Left hindlimb (tissue), 1 donor: ENCODE measurements around the gene MICU1.
"Not testable (repeated sequence)": the region's sequence is repeated elsewhere in the genome, so short reads cannot be mapped to it uniquely, and the experiment has no call there.

Source experiments
- DNase-seq: peaks from one replicate; pipeline ENCODE4 v3.0.0-alpha.2; 2018

The MICU1 gene

GRCh38 chr10:72499701-72500100 lies 126.2 kb downstream of the MICU1 start:
- no peak for DNase-seq

- no peak for DNase-seq
Measured at GRCh38 chr10:72490951-72491350, 134.9 kb downstream of the MICU1 start.

DNA sequence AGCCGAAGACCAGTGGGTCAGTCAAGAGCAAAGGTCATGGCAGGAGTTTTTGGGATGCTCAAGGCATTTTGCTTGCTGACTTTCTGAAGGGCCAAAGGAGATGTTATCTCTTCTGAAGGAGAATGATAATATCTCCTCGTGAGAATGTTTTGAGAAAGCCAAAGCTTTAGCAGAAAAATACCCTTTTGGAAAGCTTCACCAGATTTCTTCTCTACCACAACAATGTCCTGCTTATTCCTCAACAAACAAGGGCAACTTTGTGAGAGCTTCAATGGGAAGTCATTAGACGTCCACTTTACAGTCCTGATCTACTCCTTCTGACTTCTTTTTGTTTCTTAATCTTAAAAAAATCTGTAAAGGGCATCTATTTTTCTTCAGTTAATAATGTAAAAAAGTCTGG lies 138.4 kb downstream of the MICU1 start:
- DNase-seq, result no peak

- DNase-seq, result no peak
Measured at GRCh38 chr10:72487116-72487515, 138.8 kb downstream of the MICU1 start.

DNA sequence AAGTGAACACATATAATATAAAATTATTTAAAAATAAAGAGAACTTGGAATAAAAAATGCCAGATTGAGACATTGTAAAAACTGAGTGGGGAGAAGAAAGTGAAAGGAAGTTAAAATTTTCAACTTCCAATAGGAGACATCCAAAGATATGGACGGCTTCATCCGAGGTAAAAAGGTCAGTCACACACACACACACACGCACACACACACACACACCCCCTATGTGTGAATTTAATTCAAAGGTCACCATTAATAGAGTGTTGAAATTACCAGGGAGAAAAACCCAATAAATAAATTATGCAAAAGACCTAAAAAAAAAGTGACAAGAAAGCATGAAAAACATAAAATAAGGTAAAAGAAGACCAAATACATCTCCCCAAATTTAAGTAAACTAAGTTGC lies 140.2 kb downstream of the MICU1 start:
- DNase-seq, result no peak

GRCh38 chr10:72484521-72484920 lies 141.4 kb downstream of the MICU1 start:
- DNase-seq, result no peak

- no peak for DNase-seq
Measured at GRCh38 chr10:72483471-72483870, 142.4 kb downstream of the MICU1 start.

DNA sequence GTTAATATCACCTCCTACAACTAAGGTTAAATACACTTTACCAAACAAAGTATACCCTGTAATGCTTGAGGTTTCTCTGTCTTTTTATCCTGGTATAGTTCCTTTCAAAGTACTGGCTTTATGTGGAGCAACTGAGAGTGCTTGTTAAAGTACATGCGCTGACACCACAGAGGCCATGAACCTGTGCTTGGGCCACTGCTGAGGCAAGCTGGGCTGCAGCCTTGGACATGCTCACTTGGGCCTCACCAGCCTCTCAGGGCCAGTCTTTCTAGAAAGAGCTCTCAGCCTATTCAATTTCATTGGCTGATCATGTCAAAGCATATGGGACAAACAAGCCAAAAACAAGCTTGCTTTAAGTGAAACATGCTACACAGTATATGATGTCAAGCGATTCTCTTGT lies 145.0 kb downstream of the MICU1 start:
- DNase-seq, result no peak

DNA sequence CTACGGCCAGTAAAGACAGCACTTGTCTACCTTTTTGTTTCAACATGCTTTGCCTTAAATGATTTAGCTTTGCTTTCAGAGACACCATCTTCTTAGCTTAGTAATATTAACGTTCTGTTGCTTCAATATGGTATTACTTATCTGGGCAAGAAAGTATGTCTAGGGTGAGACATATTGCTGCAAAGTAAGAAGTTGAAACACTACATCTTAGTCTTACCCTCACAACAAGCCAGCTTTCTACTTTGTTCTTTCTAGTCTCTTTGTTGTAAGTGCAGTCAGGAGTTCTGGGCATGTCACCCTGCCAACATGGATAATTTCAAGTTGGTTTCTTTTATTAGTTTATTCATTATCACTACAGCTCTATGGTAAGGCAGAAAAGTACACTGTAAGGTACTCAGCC lies 148.4 kb downstream of the MICU1 start:
- DNase-seq, result no peak

GRCh38 chr10:72472306-72472705 lies 153.6 kb downstream of the MICU1 start:
- DNase-seq, result no peak

GRCh38 chr10:72470666-72471065 lies 155.2 kb downstream of the MICU1 start:
- DNase-seq, result no peak

DNA sequence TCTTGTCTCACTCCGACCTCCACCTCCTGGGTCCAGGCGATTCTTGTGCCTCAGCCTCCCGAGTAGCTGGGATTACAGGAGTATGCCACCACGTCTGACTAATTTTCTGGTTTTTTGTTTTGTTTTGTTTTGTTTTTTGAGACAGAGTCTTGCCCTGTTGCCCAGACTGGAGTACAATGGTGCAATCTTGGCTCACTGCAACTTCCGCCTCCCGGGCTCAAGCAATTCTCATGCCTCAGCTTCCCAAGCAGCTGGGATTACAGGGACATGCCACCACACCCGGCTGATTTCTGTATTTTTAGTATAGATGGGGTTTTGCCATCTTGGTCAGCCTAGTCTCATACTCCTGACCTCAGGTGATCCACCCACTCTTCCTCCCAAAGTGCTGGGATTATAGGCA lies 158.8 kb downstream of the MICU1 start:
- not testable (repeated sequence) for DNase-seq

DNA sequence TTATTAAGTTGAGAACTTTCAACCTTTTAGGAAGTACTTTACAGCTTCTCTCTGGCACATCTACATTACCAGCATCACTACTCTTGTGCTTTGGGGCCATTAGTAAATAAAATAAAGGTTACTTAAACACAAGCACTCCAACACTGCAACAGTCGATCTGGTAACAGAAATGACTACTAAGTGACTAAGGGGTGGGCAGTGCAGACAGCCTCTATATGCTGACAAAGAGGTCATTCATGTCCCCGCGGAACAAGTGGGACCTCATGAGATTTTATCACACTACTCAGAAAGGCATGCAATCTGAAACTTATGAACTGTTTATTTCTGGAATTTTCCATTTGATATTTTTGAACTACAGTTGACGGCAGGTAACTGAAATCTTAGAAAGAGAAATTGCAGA lies 159.9 kb downstream of the MICU1 start:
- DNase-seq, result no peak

GRCh38 chr10:72464438-72464837 lies 161.4 kb downstream of the MICU1 start:
- no peak for DNase-seq

GRCh38 chr10:72462261-72462660 lies 163.6 kb downstream of the MICU1 start:
- no peak for DNase-seq

- DNase-seq, result no peak
Measured at GRCh38 chr10:72461085-72461484, 164.8 kb downstream of the MICU1 start.

- no peak for DNase-seq
Measured at GRCh38 chr10:72460284-72460876, 165.5 kb downstream of the MICU1 start.

DNA sequence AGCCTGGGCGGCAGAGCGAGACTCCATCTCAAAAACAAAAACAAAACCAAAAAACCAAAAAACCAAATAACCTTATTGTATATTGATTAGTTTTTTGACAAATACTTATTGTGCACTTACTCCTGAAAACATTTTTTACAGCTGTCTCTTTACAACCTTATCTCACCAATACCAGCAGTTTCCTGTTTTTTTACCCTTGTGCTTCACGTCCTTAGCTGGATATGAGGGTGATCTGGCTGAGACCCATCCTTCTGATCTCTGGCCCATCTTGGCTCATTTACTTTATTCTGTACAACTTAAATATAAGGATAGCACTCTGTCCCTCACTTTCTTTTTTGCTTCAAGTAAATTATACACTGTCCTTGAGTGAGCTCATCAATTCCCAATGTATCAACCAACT lies 166.6 kb downstream of the MICU1 start:
- no peak for DNase-seq

GRCh38 chr10:72455889-72456595 lies 169.8 kb downstream of the MICU1 start:
- DNase-seq, result no peak

DNA sequence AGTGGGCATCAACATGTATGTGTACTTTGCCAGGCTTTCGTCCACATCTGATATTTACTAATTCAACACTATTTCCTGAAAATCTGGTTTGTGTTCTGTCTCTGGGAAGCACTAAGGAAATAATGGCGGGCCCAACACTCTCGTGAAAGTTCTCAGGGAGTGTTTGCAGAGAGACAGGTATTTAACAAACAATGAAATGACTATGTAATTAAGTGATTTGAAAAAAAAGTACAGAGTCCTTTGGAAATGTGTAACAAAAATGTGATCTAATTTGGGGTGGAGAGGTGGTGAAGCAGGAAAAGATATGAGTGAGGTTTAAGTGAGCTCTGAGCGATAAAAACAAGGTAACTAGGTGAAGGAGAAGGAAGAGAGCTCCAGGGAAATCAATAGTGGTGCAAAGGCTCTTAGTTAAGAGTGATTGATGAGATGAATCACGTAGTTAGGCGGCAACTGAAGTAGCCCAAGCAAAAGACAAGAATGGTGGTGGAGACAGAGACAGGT lies 175.9 kb downstream of the MICU1 start:
- no peak for DNase-seq

DNA sequence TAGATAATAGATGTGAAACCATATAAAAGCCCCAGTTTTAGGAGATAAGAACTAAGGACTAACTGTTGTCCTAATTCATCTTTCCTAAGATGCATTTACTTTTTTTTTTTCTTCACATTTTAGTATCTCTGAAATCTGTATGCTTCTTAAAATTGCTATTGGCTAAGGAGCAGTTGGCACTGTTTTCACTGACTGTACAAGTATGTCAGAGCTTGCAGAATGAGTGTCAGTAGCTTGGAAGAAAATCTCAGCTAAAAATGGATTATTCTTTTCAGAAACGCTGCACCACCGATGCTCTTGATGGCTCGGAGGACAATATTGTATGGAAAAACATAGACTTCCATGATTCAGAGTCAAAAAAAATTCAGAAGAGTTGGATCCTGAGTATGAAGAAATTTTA lies 180.0 kb downstream of the MICU1 start:
- no peak for DNase-seq

DNA sequence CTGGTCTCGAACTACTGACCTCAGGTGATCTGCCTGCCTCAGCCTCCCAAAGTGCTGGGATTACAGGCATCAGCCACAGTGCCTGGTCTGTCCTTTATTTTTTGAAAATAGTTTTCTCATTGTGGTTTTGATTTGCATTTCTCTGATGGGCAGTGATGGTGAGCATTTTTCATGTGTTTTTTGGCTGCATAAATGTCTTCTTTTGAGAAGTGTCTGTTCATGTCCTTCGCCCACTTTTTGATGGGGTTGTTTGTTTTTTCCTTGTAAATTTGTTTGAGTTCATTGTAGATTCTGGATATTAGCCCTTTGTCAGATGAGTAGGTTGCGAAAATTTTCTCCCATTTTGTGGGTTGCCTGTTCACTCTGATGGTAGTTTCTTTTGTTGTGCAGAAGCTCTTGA lies 182.9 kb downstream of the MICU1 start:
- DNase-seq, result not testable (repeated sequence)

DNA sequence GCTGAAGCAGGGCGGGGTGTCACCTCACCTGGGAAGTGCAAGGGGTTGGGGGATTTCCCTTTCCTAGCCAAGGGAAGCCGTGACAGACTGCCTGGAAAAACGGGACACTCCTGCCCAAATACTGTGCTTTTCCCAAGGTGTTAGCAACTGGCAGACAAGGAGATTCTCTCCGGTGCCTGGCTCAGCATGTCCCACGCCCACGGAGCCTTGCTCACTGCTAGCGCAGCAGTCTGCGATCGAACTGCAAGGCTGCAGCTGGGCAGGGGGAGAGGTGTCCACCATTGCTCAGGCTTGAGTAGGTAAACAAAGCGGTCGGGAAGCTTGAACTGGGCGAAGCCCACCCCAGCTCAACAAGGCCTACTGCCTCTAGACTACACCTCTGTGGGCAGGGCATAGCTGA lies 190.3 kb downstream of the MICU1 start:
- no peak for DNase-seq

DNA sequence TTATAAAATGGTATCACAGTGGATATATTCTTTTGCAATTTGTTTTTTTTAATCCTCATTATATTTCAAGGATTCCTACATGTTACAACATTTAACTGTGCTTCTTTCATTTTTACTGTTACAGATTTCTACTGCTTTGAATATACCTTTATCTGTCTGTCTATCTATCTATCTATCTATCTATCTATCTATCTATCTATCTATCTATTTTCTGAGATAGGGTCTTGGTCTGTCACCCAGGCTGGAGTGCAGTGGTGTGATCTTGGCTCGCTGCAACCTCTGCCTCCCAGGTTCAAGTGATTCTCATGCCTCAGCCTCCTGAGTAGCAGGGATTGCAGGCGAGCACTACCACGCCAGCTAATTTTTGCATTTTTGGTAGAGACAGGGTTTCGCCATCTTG lies 194.9 kb downstream of the MICU1 start:
- not testable (repeated sequence) for DNase-seq

- no peak for DNase-seq
Measured at GRCh38 chr10:72429931-72430330, 195.9 kb downstream of the MICU1 start.
